Activated gamma-delta T cell treated with Interleukin-2 at 50 U/mL for 16 hours (primary cell): ENCODE results near the gene XYLT2.
"Not testable (repeated sequence)": the region's sequence is repeated elsewhere in the genome, so short reads cannot be mapped to it uniquely, and the experiment has no call there.

ENCODE experiments used
- DNase-seq: peaks from one replicate; pipeline ENCODE4 v3.0.0-alpha.2; 2020

Gene XYLT2

GRCh38 chr17:50345432-50346312 lies at the start of gene XYLT2:
Gene XYLT2 (plus strand): TSS chr17:50346126. CDS start chr17:50346141, 15 bp downstream.
- DNase-seq = peak; percentile 92

GRCh38 chr17:50297407-50297865 lies 48.5 kb upstream of the XYLT2 start:
- DNase-seq = peak; percentile 73

- DNase-seq = no peak
Measured at GRCh38 chr17:50298018-50298417, 47.9 kb upstream of the XYLT2 start.

- no peak for DNase-seq
Measured at GRCh38 chr17:50299776-50300175, 46.1 kb upstream of the XYLT2 start.

- DNase-seq = not testable (repeated sequence)
Measured at GRCh38 chr17:50300824-50301223, 45.1 kb upstream of the XYLT2 start.

- no peak for DNase-seq
Measured at GRCh38 chr17:50301891-50302584, 43.9 kb upstream of the XYLT2 start.

GRCh38 chr17:50303051-50303450 lies 42.9 kb upstream of the XYLT2 start:
- DNase-seq = no peak

GRCh38 chr17:50303596-50303995 lies 42.3 kb upstream of the XYLT2 start:
- no peak for DNase-seq

GRCh38 chr17:50304781-50305404 lies 41.0 kb upstream of the XYLT2 start:
- DNase-seq = no peak

GRCh38 chr17:50307654-50308053 lies 38.3 kb upstream of the XYLT2 start:
- DNase-seq = no peak

GRCh38 chr17:50308666-50309065 lies 37.3 kb upstream of the XYLT2 start:
- DNase-seq = no peak

- no peak for DNase-seq
Measured at GRCh38 chr17:50310455-50311111, 35.3 kb upstream of the XYLT2 start.

GRCh38 chr17:50311112-50311460 lies 34.8 kb upstream of the XYLT2 start:
- DNase-seq = no peak

GRCh38 chr17:50311483-50311882 lies 34.4 kb upstream of the XYLT2 start:
- no peak for DNase-seq

- no peak for DNase-seq
Measured at GRCh38 chr17:50312308-50312707, 33.6 kb upstream of the XYLT2 start.

- no peak for DNase-seq
Measured at GRCh38 chr17:50314456-50315011, 31.4 kb upstream of the XYLT2 start.

- DNase-seq = no peak
Measured at GRCh38 chr17:50316016-50316587, 29.8 kb upstream of the XYLT2 start.

- not testable (repeated sequence) for DNase-seq
Measured at GRCh38 chr17:50316660-50317059, 29.3 kb upstream of the XYLT2 start.

GRCh38 chr17:50317121-50317520 lies 28.8 kb upstream of the XYLT2 start:
- DNase-seq = no peak

- DNase-seq = no peak
Measured at GRCh38 chr17:50318501-50319285, 27.2 kb upstream of the XYLT2 start.

GRCh38 chr17:50319306-50320004 lies 26.5 kb upstream of the XYLT2 start:
- DNase-seq = no peak
